Gastrocnemius medialis (tissue), 4 donors: ENCODE results near the gene SEPTIN5. TPM values are rescaled to one million over a fixed set of nuclear protein-coding genes. Genes with fewer than 3 reads are reported as not detected.

Experiments used
- ATAC-seq, 2 donors: fragments of 150-250 bp; one replicate each; pipeline ENCODE4 v1.9.1; 2016
- DNase-seq, 2 donors: peaks; one replicate each; pipeline ENCODE4 v3.0.0-alpha.2; 2019
- H3K27ac ChIP-seq, 4 donors: fragments of 200-600 bp; sonication (generic); 1 replicate in 1 of 4; 2 replicates in 3 of 4; pipeline ENCODE4 v1.5.1; 2016 to 2018; ENCODE audit warnings: mild to moderate bottlenecking in 2 of 4, moderate library complexity in 1 of 4
- H3K27me3 ChIP-seq, 3 donors: fragments of 200-600 bp; sonication (generic) in 2 of 3; 1 replicate in 1 of 3; 2 replicates in 2 of 3; pipeline versions ENCODE4 v1.5.1 to v1.6.0; 2016 to 2019; ENCODE audit warnings: mild to moderate bottlenecking in 1 of 3, moderate library complexity in 1 of 3
- H3K36me3 ChIP-seq, 2 donors: fragments of 200-600 bp; sonication (generic) in 1 of 2; one replicate each; pipeline ENCODE4 v1.5.1; 2017 to 2018
- H3K4me1 ChIP-seq, 2 donors: fragments of 200-600 bp; sonication (generic) in 1 of 2; one replicate each; pipeline ENCODE4 v1.5.1; 2016 to 2017; ENCODE audit warnings: mild to moderate bottlenecking in 2 of 2
- H3K4me3 ChIP-seq, 4 donors: fragments of 200-600 bp; sonication (generic) in 3 of 4; 1 replicate in 1 of 4; 2 replicates in 3 of 4; pipeline ENCODE4 v1.5.1; 2016 to 2019; ENCODE audit warnings: mild to moderate bottlenecking in 2 of 4
- H3K9me3 ChIP-seq, 3 donors: fragments of 200-600 bp; sonication (generic) in 2 of 3; 1 replicate in 1 of 3; 2 replicates in 2 of 3; pipeline ENCODE4 v1.5.1; 2016 to 2019
- CTCF ChIP-seq, 5 experiments: fragments of 450-650 bp in 3 of 5; fragments of 200-600 bp in 2 of 5; sonication (generic) in 2 of 5; IDR thresholded peaks in 4 of 5; conservative IDR thresholded peaks in 1 of 5; 1 replicate in 4 of 5; 2 replicates in 1 of 5; pipeline ENCODE4 v1.5.1; 2016 to 2019; ENCODE audit warnings: antibody characterized with exemption in 5 of 5, mild to moderate bottlenecking in 3 of 5, moderate library complexity in 3 of 5
- POLR2A ChIP-seq, 2 donors: fragments of 450-650 bp; IDR thresholded peaks; one replicate each; pipeline ENCODE4 v1.6.1; 2017; ENCODE audit warnings: antibody characterized with exemption in 2 of 2, mild to moderate bottlenecking in 2 of 2, moderate library complexity in 2 of 2
- in situ Hi-C, 4 donors: fragments of 200-750 bp; cut with MboI; loops; one replicate each; pipeline versions ENCODE4 v1.15.0 to v1.8.0; 2017; ENCODE audit warnings: low sequenced_read_pairs in 4 of 4
- intact Hi-C: fragments of 100-400 bp; cut with DNase I; formaldehyde crosslinking; loops from one replicate; pipeline ENCODE4 v1.15.1; 2023; ENCODE audit warnings: low total_unique reads
- total RNA-seq, 4 donors: library from RNA; depleted of rRNA; stranded (reverse); fragments of >200 nt; gene quantifications; one replicate each; pipeline versions ENCODE4 v1.1.0 to v1.2.3, GENCODE V29; 2016

SEPTIN5 gene
- total RNA-seq, 4 donors from 2014 or later: 5.0 to 15.9 (median 10.2) TPM

GRCh38 chr22:19719488-19720021 is 5.3 kb downstream of the SEPTIN5 start:
- intact Hi-C loops (no loop called here), in situ Hi-C loops (no loop called here)
- no peaks in the 10 kb centered on the region for H3K36me3 ChIP-seq
- no peaks in the 10 kb centered on the region for H3K9me3 ChIP-seq
- peaks cover 4 to 18% of the 10 kb centered on the region in 2 donors for H3K4me1 ChIP-seq
- TF ChIP-seq POLR2A (IDR thresholded peaks at IDR 0.05) (no peak), CTCF (IDR thresholded peaks at IDR 0.05 in 4 of 5, conservative IDR thresholded peaks at IDR 0.05 in 1 of 5) (no peak)
- DNase-seq (no peak), ATAC-seq (no peak)
- H3K4me3 ChIP-seq: no peak overlapping the region
- H3K27me3 ChIP-seq: peaks cover 0 to 15% (median 10%) of the 10 kb centered on the region in 3 donors
- H3K27ac ChIP-seq: no peak overlapping the region

DNA sequence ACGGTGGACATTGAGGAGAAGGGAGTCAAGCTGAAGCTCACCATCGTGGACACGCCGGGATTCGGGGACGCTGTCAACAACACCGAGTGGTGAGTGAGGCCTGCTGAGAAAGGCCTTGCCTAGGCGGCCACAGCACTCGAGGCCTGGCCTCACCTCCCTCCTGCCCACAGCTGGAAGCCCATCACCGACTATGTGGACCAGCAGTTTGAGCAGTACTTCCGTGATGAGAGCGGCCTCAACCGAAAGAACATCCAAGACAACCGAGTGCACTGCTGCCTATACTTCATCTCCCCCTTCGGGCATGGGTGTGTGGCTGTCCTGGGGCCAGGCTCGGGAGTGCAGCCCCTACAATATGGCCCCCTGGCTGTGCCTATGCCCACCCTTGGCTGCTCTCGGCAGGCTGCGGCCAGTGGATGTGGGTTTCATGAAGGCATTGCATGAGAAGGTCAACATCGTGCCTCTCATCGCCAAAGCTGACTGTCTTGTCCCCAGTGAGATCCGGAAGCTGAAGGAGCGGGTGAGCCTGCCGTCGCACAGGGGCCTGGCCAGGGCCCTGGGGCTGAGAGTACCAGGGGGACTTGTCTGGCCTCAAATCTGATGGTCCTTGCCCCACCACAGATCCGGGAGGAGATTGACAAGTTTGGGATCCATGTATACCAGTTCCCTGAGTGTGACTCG is 6.0 kb downstream of the SEPTIN5 start:
- TF ChIP-seq CTCF (IDR thresholded peaks at IDR 0.05 in 4 of 5, conservative IDR thresholded peaks at IDR 0.05 in 1 of 5) (no peak), POLR2A (IDR thresholded peaks at IDR 0.05) (no peak)
- peaks cover 4 to 14% of the 10 kb centered on the region in 2 donors for H3K4me1 ChIP-seq
- no peak for ATAC-seq
- no peak overlapping the region for H3K4me3 ChIP-seq
- in situ Hi-C loops (no loop called here), intact Hi-C loops (no loop called here)
- DNase-seq: no peak
- H3K9me3 ChIP-seq: no peaks in the 10 kb centered on the region
- no peaks in the 10 kb centered on the region for H3K36me3 ChIP-seq
- peaks cover 0 to 15% (median 10%) of the 10 kb centered on the region in 3 donors for H3K27me3 ChIP-seq
- H3K27ac ChIP-seq: no peak overlapping the region

DNA sequence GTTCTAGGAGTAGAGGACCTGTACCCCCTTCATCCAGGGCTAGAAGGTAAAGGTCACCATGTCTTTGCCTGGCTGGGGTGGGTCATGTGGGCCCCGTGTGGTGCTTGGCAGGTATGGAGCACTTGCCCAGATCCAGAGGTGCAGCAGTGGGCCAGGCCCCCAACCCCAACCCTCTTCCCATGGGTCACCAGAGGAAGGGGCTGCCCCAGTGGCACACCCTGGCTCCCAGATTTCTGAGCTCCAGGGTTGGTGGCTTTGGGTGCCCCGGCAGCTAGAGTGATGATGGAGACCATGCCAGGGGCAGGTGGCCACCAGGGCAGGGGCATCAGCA is 6.7 kb downstream of the SEPTIN5 start:
- DNase-seq (no peak), ATAC-seq (no peak)
- peaks cover 0 to 14% (median 10%) of the 10 kb centered on the region in 3 donors for H3K27me3 ChIP-seq
- no peak overlapping the region for H3K4me3 ChIP-seq
- H3K4me1 ChIP-seq: peaks cover 4 to 14% of the 10 kb centered on the region in 2 donors
- H3K27ac ChIP-seq: no peak overlapping the region
- TF ChIP-seq CTCF (IDR thresholded peaks at IDR 0.05 in 4 of 5, conservative IDR thresholded peaks at IDR 0.05 in 1 of 5): no peak
- TF ChIP-seq POLR2A (IDR thresholded peaks at IDR 0.05): no peak
- intact Hi-C loops (no loop called here), in situ Hi-C loops (no loop called here)
- H3K9me3 ChIP-seq: no peaks in the 10 kb centered on the region
- no peaks in the 10 kb centered on the region for H3K36me3 ChIP-seq

DNA sequence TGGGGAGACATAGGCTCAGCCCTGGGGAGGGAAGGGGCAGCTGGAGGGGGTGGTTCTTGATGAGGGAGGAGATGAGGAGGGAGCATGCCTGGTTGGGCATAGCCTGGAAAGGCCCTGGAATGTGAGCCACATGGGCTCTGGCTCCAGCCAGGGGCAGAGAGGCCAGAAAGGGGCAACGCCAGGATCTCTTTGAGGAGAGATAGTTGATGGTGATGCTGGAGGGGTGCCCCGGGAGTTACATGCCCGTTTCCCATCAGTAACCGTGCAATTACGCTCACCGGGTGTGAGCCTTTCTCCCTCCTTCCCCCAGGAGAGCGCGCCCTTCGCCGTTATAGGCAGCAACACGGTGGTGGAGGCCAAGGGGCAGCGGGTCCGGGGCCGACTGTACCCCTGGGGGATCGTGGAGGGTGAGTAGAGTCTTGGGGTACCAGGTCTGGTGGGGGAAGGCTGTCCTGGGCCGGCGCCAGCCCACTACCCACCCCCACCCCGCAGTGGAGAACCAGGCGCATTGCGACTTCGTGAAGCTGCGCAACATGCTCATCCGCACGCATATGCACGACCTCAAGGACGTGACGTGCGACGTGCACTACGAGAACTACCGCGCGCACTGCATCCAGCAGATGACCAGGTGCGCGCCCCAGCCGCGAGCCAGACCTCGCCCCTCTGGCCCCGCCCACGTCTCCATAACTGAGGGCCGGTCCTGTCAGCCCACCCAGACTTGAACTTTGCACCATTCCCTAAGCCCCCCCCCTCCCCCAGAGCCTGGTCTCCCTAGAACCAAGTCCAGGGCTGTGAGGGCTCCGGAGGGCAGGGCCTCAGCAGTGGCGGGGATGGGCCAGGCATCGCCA is 7.3 kb downstream of the SEPTIN5 start:
- ATAC-seq (no peak), DNase-seq (no peak)
- Histone ChIP-seq H3K27ac (no peak overlapping the region), H3K4me3 (no peak overlapping the region), H3K9me3 (no peaks in the 10 kb centered on the region), H3K27me3 (peaks cover 0 to 14% (median 10%) of the 10 kb centered on the region in 3 donors), H3K4me1 (peaks cover 4 to 14% of the 10 kb centered on the region in 2 donors), H3K36me3 (no peaks in the 10 kb centered on the region)
- in situ Hi-C loops: no loop called here
- TF ChIP-seq POLR2A (IDR thresholded peaks at IDR 0.05): no peak
- no peak for TF ChIP-seq CTCF (IDR thresholded peaks at IDR 0.05 in 4 of 5, conservative IDR thresholded peaks at IDR 0.05 in 1 of 5)
- intact Hi-C loops: no loop called here
